NCI-H774 (cell line): ENCODE data around the gene EFHC1.
"Not testable (repeated sequence)": the region's sequence is repeated elsewhere in the genome, so short reads cannot be mapped to it uniquely, and the experiment has no call there.

ENCODE experiments used
- DNase-seq: peaks from one replicate; lab custom pipeline; 2025; lab: John Stamatoyannopoulos, UW

EFHC1 gene

GRCh38 chr6:52399511-52400312, 20.4 kb upstream of the EFHC1 start:
- DNase-seq: peak; percentile 19

GRCh38 chr6:52400313-52401041, 19.7 kb upstream of the EFHC1 start:
- no peak for DNase-seq

DNA sequence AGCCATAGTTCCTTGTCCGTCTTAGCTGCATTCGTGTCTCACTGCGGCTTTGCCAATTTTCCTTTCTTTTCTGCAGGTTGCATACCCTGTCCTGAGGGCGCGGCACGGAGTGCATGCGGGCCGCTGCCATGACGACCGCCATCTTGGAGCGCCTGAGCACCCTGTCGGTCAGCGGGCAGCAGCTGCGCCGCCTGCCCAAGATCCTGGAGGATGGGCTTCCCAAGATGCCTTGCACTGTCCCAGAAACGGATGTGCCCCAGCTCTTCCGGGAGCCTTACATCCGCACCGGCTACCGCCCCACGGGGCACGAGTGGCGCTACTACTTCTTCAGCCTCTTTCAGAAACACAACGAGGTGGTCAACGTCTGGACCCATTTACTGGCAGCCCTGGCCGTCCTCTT, 17.1 kb upstream of the EFHC1 start:
- no peak for DNase-seq

GRCh38 chr6:52403627-52404026, 16.5 kb upstream of the EFHC1 start:
- no peak for DNase-seq

DNA sequence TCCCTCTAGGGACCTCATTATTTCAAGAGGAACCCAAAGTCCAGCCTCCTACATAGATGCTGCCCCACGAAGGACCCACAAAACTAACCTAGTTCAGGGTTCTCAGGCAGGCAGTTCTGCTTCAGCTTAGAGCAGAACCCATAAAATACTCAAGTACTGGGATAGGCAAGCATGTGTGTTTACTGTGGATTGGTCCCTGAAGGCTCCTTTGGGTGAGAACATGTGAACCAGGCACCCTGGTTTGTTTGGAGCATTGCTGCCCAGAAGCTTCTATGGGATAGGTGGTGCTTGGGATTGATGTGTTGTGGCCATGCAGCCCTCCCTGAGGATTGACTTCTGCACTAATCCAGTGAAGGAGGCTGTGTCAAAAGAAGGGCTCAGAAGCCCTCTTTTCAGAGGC, 14.9 kb upstream of the EFHC1 start:
- DNase-seq: no peak

DNA sequence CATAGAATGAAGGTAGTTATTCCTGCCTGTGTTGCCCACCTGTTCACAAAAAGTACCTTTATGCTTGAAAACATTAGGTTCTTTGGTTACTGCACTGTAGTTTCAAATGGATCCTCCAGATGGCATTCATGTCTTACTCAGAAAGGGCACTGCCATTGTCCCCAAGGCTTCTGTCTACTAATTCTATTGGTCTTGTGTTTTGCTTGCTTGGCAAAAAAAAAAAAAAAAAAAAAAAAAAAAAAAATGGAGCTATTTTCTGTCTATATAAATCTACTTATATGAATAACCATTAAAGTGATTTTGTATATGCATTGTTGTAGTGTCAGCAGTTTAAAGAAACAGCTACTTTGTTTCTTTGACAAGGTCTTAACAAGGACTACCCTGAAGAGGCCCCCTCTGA, 12.7 kb upstream of the EFHC1 start:
- DNase-seq: peak; percentile 22

DNA sequence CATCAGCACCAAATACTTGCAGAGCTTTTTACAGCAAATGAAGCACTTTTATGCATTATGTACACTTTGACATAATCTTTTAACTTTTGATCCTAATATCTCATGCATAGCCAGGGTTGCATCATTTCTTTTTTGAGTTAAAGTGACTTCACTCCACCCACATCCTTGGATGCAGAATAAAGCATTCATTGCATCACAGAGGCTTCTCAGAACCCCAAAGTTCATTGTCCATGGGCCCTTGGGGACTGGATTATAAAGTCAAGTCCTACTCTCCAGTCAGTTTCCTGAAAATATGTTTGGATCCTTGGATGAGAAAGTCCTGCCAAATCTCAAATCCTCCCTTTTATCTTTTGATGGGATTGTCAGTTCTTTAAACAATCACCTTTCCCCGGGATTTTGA, 10.6 kb upstream of the EFHC1 start:
- no peak for DNase-seq

DNA sequence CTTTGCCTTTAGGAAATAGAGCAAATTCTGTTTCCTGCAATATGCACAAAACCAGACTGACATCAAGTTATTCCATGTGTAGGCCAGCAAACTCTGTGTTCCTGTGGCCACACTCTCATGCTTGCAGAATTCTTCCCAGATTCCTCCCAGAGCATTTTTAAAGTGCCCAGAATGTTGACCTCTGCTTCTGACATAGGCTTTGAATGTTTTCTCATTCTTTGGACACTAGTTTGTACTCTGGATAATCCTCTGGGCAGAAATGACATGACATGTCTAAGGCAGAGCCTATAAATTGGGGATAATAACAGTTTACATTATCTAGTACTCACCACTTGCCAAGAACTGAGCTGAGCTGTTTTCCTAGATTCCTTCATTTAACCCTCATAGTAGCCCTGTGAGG, 9.2 kb upstream of the EFHC1 start:
- DNase-seq: no peak

- DNase-seq: no peak
Measured at GRCh38 chr6:52411911-52412310, 8.2 kb upstream of the EFHC1 start.

- DNase-seq: no peak
Measured at GRCh38 chr6:52415333-52415732, 4.8 kb upstream of the EFHC1 start.

DNA sequence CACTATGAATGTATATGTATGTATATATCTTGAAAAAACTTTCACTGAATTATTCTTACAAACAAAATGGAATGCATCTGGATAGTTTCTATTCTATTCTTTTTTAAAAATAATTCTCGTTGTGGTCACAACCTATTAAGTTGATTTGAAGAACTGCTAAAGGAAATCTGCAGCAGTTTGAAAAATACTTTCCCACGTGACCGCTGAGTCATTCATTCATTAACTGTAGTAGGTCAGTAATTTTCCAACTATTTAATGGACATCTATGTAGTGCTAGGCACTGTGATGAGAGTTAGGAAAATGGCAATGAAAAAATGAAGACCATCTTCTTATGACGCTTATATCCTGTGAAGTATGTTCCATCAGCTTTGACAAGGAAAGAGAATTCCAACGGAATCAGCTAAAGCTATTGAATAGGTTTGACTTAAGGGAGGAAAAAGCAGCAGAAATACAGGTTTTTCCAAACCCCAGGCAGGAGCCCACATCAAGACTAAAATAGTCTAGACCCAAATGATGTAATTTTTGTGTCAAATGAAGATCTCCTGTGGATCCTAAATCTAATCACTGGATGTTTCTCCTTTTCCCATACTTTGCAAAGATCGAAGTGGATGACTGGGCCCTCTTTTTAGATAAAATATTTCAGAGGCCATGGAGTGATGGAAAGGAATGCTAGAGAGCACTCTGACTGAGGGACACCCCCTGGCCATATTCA, 4.1 kb upstream of the EFHC1 start:
- no peak for DNase-seq

DNA sequence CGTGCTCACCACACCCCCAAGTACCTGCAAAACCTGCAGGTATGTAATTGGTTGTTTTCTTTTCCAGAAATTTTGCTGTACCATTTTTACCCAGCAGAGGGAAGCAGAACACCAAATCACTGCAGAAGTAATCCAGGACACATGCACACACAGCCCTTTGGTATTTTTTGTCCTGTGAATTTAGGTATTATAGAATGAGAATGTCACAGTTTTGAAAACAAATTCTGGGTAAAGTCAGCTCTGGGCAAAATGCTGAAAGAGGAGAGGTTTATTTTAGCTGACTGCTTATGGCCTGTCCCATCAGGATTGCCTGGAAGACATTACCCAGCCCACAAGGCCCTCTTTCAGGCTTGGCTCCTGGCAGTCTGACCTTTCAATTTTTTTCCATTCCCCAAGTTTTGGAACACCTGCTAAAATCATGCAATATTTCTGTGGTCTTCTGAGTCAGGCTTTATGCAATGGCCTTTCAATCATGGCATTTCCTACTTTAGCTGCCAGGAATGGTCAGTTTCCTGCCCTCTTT, 3.5 kb upstream of the EFHC1 start:
- peak; percentile 64 for DNase-seq

DNA sequence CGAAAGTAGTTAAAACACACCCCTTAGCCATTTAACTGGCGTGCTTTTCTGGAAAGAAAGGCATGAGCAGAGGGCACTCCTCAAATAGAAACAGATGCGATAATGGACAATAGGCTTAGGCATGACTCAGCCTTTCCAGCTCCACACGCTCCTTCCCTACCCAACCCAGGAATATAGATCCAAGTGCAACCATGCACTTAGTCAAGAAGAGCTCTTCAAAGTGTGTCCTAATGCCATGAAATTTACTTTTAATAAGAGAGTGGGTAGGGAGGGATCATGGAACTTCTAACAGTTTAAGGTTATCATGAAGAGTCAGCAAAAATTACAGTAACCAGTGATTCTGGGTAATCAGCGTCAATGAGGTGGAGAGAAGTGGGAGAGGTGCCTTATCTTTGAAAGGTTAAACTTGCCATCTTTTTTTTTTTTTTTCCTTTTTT, 2.4 kb upstream of the EFHC1 start:
- DNase-seq: no peak

DNA sequence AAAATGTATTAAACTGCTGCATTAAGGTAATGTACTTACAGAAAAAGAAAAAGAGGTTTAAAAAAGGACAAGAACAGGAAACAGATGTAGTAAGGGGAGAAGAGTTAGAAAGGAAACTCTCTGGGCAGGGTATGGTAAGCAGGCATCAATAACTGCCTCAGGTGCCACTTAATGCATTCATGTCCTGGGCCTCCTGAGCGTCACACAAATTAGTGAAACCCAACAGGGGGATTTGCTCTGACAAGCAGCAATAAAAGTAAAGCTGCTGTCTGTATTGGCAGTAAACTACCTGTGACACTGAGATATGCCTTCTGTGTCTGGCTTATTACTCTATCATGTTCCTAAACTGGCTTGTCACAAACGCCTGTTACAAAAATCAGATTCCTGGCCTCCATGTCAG, 1.5 kb upstream of the EFHC1 start:
- no peak for DNase-seq

GRCh38 chr6:52420668-52421358, 671 bp downstream of the EFHC1 start:
- DNase-seq: peak; percentile 41

DNA sequence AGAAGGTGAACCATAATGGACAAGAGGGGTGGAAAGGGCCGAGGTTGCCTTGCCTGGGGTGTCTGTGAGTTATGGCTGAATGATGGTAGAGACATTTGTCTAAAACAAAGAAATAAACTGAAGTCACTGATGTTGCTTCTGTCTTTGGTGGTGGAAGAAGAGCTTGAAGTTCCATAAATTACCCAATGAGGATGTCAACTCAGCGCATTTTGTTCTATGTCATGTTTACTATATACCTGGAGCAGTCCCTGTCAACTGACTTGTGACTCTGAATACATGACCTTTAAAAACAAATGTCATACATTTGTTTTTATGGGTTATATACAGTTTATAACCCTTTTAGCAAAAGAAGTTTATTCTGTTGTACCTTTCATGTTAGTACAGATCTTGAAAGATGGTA, 2.0 kb downstream of the EFHC1 start:
- no peak for DNase-seq

DNA sequence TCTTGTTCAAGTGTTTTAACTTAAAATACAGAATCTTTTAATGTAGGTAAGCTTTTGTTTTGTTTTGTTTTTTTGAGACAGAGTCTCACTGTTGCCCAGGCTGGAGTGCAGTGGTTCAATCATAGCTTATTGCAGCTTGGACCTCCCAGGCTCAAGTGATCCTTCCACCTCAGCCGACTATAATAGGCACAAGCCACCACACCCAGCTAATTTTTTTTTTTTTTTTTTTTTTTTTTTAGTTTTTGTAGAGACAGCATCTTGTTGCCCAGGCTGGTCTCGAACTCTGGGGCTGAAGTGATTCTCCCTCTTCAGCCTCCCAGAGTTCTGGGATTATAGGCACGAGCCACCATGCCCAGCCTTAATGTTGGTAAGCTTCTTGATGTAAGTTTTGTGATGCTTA, 3.3 kb downstream of the EFHC1 start:
- no peak for DNase-seq

GRCh38 chr6:52423971-52424381, 3.8 kb downstream of the EFHC1 start:
- DNase-seq: no peak

DNA sequence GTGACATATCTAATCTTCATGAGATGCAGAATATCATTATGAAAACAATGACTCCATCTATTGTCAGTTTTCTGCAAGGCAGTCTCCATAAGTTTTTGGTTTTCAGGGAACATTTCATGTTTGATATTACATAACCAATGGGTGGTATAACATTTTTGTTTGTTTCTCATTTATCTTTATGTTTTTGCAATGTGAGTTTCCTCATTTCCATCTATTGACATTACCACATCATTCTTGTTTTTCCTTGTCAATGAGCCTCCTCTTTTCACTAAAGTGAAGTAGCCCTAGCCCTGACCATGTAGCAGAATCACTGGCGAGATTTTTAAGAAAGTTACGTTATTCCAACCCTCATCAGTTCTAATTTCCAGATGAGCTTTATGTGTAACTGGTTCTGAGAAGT, 4.4 kb downstream of the EFHC1 start:
- DNase-seq: no peak

DNA sequence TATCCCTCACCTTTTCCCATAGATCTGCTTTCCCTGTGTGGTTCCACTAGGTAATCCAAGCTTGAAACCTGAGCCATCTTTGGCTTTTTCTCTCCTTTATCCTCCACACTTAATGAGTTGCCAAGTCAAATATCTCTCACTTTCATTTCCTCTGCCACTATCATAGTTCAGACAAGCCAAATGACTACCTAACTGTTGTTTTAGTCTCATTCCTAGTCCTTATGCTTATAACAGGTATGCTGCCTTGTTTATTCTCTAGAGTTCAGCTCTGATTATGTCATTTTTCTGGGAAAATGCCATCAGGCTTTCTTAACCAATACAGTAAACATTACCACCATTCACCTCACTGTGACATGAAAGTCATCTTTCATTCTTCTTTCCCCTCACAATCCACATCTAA, 6.5 kb downstream of the EFHC1 start:
- DNase-seq: no peak

- DNase-seq: not testable (repeated sequence)
Measured at GRCh38 chr6:52433294-52433693, 13.2 kb downstream of the EFHC1 start.

DNA sequence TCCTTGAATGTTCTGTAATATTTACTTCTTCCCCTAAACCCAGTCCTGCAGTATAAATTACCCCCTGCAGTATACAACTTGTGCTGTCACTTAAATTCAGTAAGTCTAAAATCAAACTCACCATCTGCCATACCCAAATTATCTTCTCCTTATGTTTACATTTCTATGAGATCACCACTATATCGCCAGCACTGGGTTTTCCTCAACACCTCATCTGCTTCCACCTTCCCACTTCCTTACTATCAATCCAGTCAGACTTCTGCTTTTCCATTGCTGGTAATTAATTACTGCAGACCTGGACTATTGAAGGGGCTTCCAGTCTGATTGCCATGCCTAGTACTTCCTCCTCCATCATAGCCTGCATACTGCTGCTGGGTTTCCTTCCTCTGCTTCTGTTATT, 15.2 kb downstream of the EFHC1 start:
- no peak for DNase-seq
